HCT116 (cell line): ENCODE data around the gene LACTBL1. TPM values are rescaled to one million over a fixed set of nuclear protein-coding genes. Genes with fewer than 3 reads are reported as not detected.

Experiments used
- ATAC-seq: fragments of 200-7000 bp; cut with Tn5 transposase; 2 replicates; pipeline ENCODE4 v1.9.1; 2020; ENCODE audit warnings: mild to moderate bottlenecking, moderate library complexity
- BruUV-seq: library from RNA; stranded (reverse); fragments of 400-500 nt; replicated peaks from 2 replicates; lab custom pipeline; 2021; lab: Mats Ljungman, UMichigan
- CTCF ChIA-PET: fragments of 300-600 bp; sonication (Branson Sonifier 250); formaldehyde crosslinking; loops from one replicate; lab custom pipeline; 2021; ENCODE audit warnings: antibody characterized with exemption; lab: Charles Lee
- POLR2A ChIA-PET: fragments of 300-600, 350-600 bp; sonication (Branson Sonifier 250); formaldehyde crosslinking; loops from one replicate; lab custom pipeline; 2021; ENCODE audit warnings: antibody characterized with exemption; lab: Charles Lee
- RAD21 ChIA-PET, 2 experiments: fragments of 300-600 bp; sonication (Branson Sonifier 250); formaldehyde crosslinking; loops; one replicate each; lab custom pipeline; 2023; ENCODE audit warnings: low total read pairs in 2 of 2; ENCODE audit not compliant: uncharacterized antibody in 2 of 2, unreplicated experiment in 2 of 2, low non-redundant PET in 1 of 2; lab: Charles Lee
- DNase-seq: peaks from one replicate; pipeline ENCODE4 v3.0.0-alpha.2; 2010; ENCODE audit warnings: low read depth, low spot score
- H2AFZ ChIP-seq: fragments of 200-600 bp; shearing (Covaris generic), sonication (generic); 2 replicates; pipeline ENCODE4 v1.6.1; 2017; ENCODE audit warnings: low read depth, mixed run types, mixed read lengths, antibody characterized with exemption, low read length; ENCODE audit not compliant: poor library complexity, severe bottlenecking
- H3K27ac ChIP-seq: 2 replicates; pipeline ENCODE4 v1.5.1; 2012; ENCODE audit warnings: low read depth, low read length
- H3K27me3 ChIP-seq: fragments of 200-600 bp; sonication (generic); 2 replicates; pipeline ENCODE4 v1.6.1; 2016; ENCODE audit warnings: mixed run types, low read length, mixed read lengths; ENCODE audit not compliant: insufficient read depth
- H3K36me3 ChIP-seq, 2 experiments: fragments of 200-500 bp in 1 of 2; fragments of 200-600 bp in 1 of 2; sonication (Bioruptor generic) in 1 of 2; sonication (generic) in 1 of 2; 2 replicates each; pipeline versions ENCODE4 v1.5.1 to v1.6.1; 2014 to 2016; ENCODE audit warnings: low read length in 2 of 2, inconsistent platforms in 1 of 2, mixed read lengths in 1 of 2, mixed run types in 1 of 2; ENCODE audit not compliant: insufficient read depth in 2 of 2, control insufficient read depth in 1 of 2
- H3K4me1 ChIP-seq, 2 experiments: fragments of 200-600 bp in 1 of 2; sonication (generic) in 1 of 2; 2 replicates each; pipeline versions ENCODE4 v1.5.1 to v1.6.1; 2012 to 2017; ENCODE audit warnings: low read length in 2 of 2, inconsistent platforms in 1 of 2, mild to moderate bottlenecking in 1 of 2, mixed read lengths in 1 of 2, mixed run types in 1 of 2, moderate library complexity in 1 of 2; ENCODE audit not compliant: insufficient read depth in 2 of 2, control insufficient read depth in 1 of 2
- H3K4me2 ChIP-seq: fragments of 200-600 bp; sonication (generic); 2 replicates; pipeline ENCODE4 v1.6.1; 2017; ENCODE audit warnings: mixed run types, low read length, mixed read lengths
- H3K4me3 ChIP-seq, 2 experiments: fragments of 200-600 bp in 1 of 2; sonication (generic) in 1 of 2; replicated peaks in 1 of 2; 2 replicates each; pipeline ENCODE4 v1.5.1; 2011 to 2016; ENCODE audit warnings: low read length in 2 of 2, control low read depth in 1 of 2, low read depth in 1 of 2, mild to moderate bottlenecking in 1 of 2, mixed read lengths in 1 of 2, mixed run types in 1 of 2
- H3K79me2 ChIP-seq: fragments of 200-600 bp; sonication (generic); 2 replicates; pipeline ENCODE4 v1.6.1; 2017; ENCODE audit warnings: mild to moderate bottlenecking, mixed run types, low read length, moderate library complexity, mixed read lengths; ENCODE audit not compliant: insufficient read depth
- H3K9ac ChIP-seq: fragments of 200-600 bp; sonication (generic); 2 replicates; pipeline ENCODE4 v1.6.1; 2016; ENCODE audit warnings: low read length, mixed read lengths
- H3K9me2 ChIP-seq: fragments of 200-600 bp; sonication (generic), shearing (Covaris generic); 2 replicates; pipeline ENCODE4 v1.6.1; 2017; ENCODE audit warnings: mixed run types, mild to moderate bottlenecking, moderate library complexity; ENCODE audit not compliant: insufficient read depth
- H3K9me3 ChIP-seq, 2 experiments: fragments of 200-500 bp in 1 of 2; fragments of 200-600 bp in 1 of 2; sonication (Bioruptor generic) in 1 of 2; sonication (generic) in 1 of 2; 2 replicates each; pipeline ENCODE4 v1.6.1; 2014 to 2017; ENCODE audit warnings: low read length in 2 of 2, mixed read lengths in 2 of 2, inconsistent platforms in 1 of 2, low read depth in 1 of 2, mild to moderate bottlenecking in 1 of 2, mixed run types in 1 of 2, moderate library complexity in 1 of 2; ENCODE audit not compliant: control insufficient read depth in 1 of 2, insufficient read depth in 1 of 2
- H4K20me1 ChIP-seq: fragments of 200-600 bp; sonication (generic), shearing (Covaris generic); 2 replicates; pipeline ENCODE4 v1.6.1; 2017; ENCODE audit warnings: mixed run types, mild to moderate bottlenecking, moderate library complexity; ENCODE audit not compliant: insufficient read depth
- CBX3 ChIP-seq: IDR thresholded peaks from 2 replicates; pipeline ENCODE4 v1.6.1; 2012; ENCODE audit warnings: low read depth
- CEBPB ChIP-seq: IDR thresholded peaks from 2 replicates; pipeline ENCODE4 v1.6.1; 2012; ENCODE audit warnings: low read depth
- EGR1 ChIP-seq: IDR thresholded peaks from 2 replicates; pipeline ENCODE4 v1.6.1; 2012; ENCODE audit warnings: low read depth
- ELF1 ChIP-seq: IDR thresholded peaks from 2 replicates; pipeline ENCODE4 v1.6.1; 2012; ENCODE audit warnings: low read depth, borderline replicate concordance
- EZH2 ChIP-seq: fragments of 200-600 bp; sonication (generic); IDR thresholded peaks from 2 replicates; pipeline ENCODE4 v1.6.1; 2017; ENCODE audit warnings: antibody characterized with exemption, mixed run types
- POLR2A ChIP-seq: IDR thresholded peaks from 2 replicates; pipeline ENCODE4 v1.7.0; 2011; ENCODE audit warnings: borderline replicate concordance; ENCODE audit not compliant: insufficient read depth, insufficient read length; ENCODE audit errors: extremely low read depth
- POLR2AphosphoS5 ChIP-seq: IDR thresholded peaks from 2 replicates; pipeline ENCODE4 v1.6.1; 2011; ENCODE audit warnings: mild to moderate bottlenecking, low read depth, low read length, moderate library complexity
- RAD21 ChIP-seq: IDR thresholded peaks from 2 replicates; pipeline ENCODE4 v1.6.1; 2012; ENCODE audit warnings: low read depth, mild to moderate bottlenecking
- SP1 ChIP-seq: IDR thresholded peaks from 2 replicates; pipeline ENCODE4 v1.6.1; 2012; ENCODE audit warnings: low read depth
- SRF ChIP-seq: IDR thresholded peaks from 2 replicates; pipeline ENCODE4 v1.6.1; 2012; ENCODE audit warnings: low read depth
- YY1 ChIP-seq: IDR thresholded peaks from 2 replicates; pipeline ENCODE4 v1.6.1; 2011; ENCODE audit warnings: low read length, low read depth, moderate library complexity, mild to moderate bottlenecking; ENCODE audit not compliant: insufficient replicate concordance; ENCODE audit errors: extremely low read depth
- ZFX ChIP-seq: fragments of 450-650 bp; IDR thresholded peaks from 2 replicates; pipeline ENCODE4 v1.6.1; 2017
- ZNF274 ChIP-seq: fragments of 200-500 bp; sonication (Bioruptor generic); IDR thresholded peaks from 2 replicates; pipeline ENCODE4 v1.6.1; 2014; ENCODE audit warnings: mild to moderate bottlenecking, low read depth, low read length, inconsistent platforms
- intact Hi-C: fragments of 100-400 bp; cut with micrococcal nuclease; formaldehyde crosslinking; loops from 2 replicates; pipeline ENCODE4 v1.10.0; 2022
- total RNA-seq: library from RNA; stranded (reverse); gene quantifications from one replicate; pipeline ENCODE4 v1.2.1, GENCODE V29; 2021; ENCODE audit not compliant: unreplicated experiment

LACTBL1 gene
- total RNA-seq, 1 experiment from 2014 or later = not detected

GRCh38 chr1:22963044-22963677 lies 9.5 kb downstream of the LACTBL1 start:
- Histone ChIP-seq H2AFZ (no peak overlapping the region), H4K20me1 (no peaks in the 10 kb centered on the region)
- TF ChIP-seq ZFX = no peak
- TF ChIP-seq EGR1 = no peak
- TF ChIP-seq, all 23 proteins: peak for 0
- Histone ChIP-seq H3K27me3 (no peaks in the 10 kb centered on the region), H3K9me2 (no peaks in the 10 kb centered on the region), H3K36me3 (no peaks in the 10 kb centered on the region), H3K79me2 (no peaks in the 10 kb centered on the region), H3K9ac (no peak overlapping the region), H3K27ac (no peak overlapping the region), H3K4me3 (no peak overlapping the region), H3K4me2 (no peak overlapping the region), H3K4me1 (peaks cover 0 to 2% of the 10 kb centered on the region in 2 experiments; a peak in 1 of 4 replicates), H3K9me3 (no peaks in the 10 kb centered on the region)
- ChIA-PET POLR2A (no interaction called here), CTCF (interaction anchor here (0.7 to 2.6 kb wide), 3 partner anchors 32 to 295 kb away, joined by 3 to 7 read pairs (median 3); no protein-coding TSS in a partner anchor), RAD21 (interaction anchor here in 1 of 2 experiments (1.2 kb wide), 1 partner anchor 289 kb away, joined by 3 read pairs; no protein-coding TSS in a partner anchor)
- intact Hi-C loops = no loop called here
- no peak for ATAC-seq
- BruUV-seq = no TSS peak
- DNase-seq = no peak

DNA sequence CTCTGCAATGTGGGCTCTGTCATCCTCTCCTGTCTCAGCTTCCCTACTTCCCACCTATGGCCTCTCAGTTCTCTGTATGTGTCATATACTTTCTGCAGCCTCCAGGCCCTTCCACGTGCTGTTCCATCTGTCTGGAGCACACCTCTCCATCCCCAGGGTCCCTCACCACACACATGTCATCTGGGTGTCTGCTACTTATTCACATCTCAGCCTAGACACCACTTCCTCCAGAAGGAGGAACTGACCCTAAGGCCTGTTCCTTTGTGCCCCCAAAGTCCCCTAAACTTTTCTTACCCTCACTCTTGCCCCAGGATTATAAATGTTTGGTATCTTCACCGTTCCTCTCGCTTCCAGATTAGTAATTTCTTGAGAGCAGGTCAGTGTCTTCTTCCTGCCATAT lies 10.1 kb downstream of the LACTBL1 start:
- POLR2A ChIA-PET = no interaction called here
- H3K36me3 ChIP-seq = no peaks in the 10 kb centered on the region
- no peak for DNase-seq
- ATAC-seq = no peak
- no TSS peak for BruUV-seq
- H3K9ac ChIP-seq = no peak overlapping the region
- H3K9me3 ChIP-seq = no peaks in the 10 kb centered on the region
- TF ChIP-seq SP1 (no peak), CEBPB (no peak), POLR2AphosphoS5 (no peak), ZNF274 (no peak), SRF (no peak), RAD21 (no peak), ZFX (no peak), ELF1 (no peak), YY1 (no peak), EGR1 (no peak), EZH2 (no peak), CBX3 (no peak), POLR2A (no peak)
- H3K79me2 ChIP-seq = no peaks in the 10 kb centered on the region
- peaks cover 0 to 2% of the 10 kb centered on the region in 2 experiments; a peak in 1 of 4 replicates for H3K4me1 ChIP-seq
- H3K4me2 ChIP-seq = no peak overlapping the region
- H2AFZ ChIP-seq = no peak overlapping the region
- CTCF ChIA-PET = no interaction called here
- H4K20me1 ChIP-seq = no peaks in the 10 kb centered on the region
- H3K4me3 ChIP-seq = no peak overlapping the region
- no peak overlapping the region for H3K27ac ChIP-seq
- intact Hi-C loops = no loop called here
- H3K9me2 ChIP-seq = no peaks in the 10 kb centered on the region
- H3K27me3 ChIP-seq = no peaks in the 10 kb centered on the region
- RAD21 ChIA-PET = interaction anchor here in 1 of 2 experiments (1.2 kb wide), 1 partner anchor 288 kb away, joined by 3 read pairs; no protein-coding TSS in a partner anchor
